Liver (tissue), 3 donors: ENCODE results near the gene NT5C2.

Source experiments
- GABPA ChIP-seq, 2 donors: IDR thresholded peaks in 1 of 2; conservative IDR thresholded peaks in 1 of 2; 2 replicates each; pipeline ENCODE4 v1.6.1; 2016; ENCODE audit warnings: antibody characterized with exemption in 2 of 2, mild to moderate bottlenecking in 1 of 2, moderate library complexity in 1 of 2
- HNF4G ChIP-seq: IDR thresholded peaks from 2 replicates; pipeline ENCODE4 v1.6.1; 2016; ENCODE audit warnings: antibody characterized with exemption
- JUND ChIP-seq, 2 donors: IDR thresholded peaks; 2 replicates each; pipeline ENCODE4 v1.6.1; 2016; ENCODE audit warnings: antibody characterized with exemption in 2 of 2
- MAX ChIP-seq: IDR thresholded peaks from 2 replicates; pipeline ENCODE4 v1.6.1; 2016; ENCODE audit warnings: antibody characterized with exemption
- SP1 ChIP-seq: IDR thresholded peaks from 2 replicates; pipeline ENCODE4 v1.6.1; 2018; ENCODE audit warnings: antibody characterized with exemption, mild to moderate bottlenecking
- YY1 ChIP-seq: IDR thresholded peaks from 2 replicates; pipeline ENCODE4 v1.6.1; 2016; ENCODE audit warnings: antibody characterized with exemption, mild to moderate bottlenecking
- TF ChIP-seq, protein P1 (sequence below): IDR thresholded peaks from 2 replicates; pipeline ENCODE4 v1.6.1; 2016; ENCODE audit warnings: antibody characterized with exemption, mild to moderate bottlenecking
- TF ChIP-seq, protein P2 (sequence below): fragments of 150-350 bp; IDR thresholded peaks from 2 replicates; pipeline ENCODE4 v1.5.1; 2017; ENCODE audit warnings: improper control_type of control experiment, low read depth, low read length; ENCODE audit not compliant: missing input control
- donor health status: healthy.
- donor health status: healthy.

GRCh38 chr10:103193107-103193819 is at the start of gene NT5C2:
- TF ChIP-seq MAX (no peak), JUND (IDR thresholded peaks at IDR 0.05) (no peak), HNF4G (no peak), YY1 (no peak), GABPA (IDR thresholded peaks at IDR 0.05 in 1 of 2, conservative IDR thresholded peaks at IDR 0.05 in 1 of 2) (no peak), SP1 (no peak)
- TF ChIP-seq, protein P1, sequence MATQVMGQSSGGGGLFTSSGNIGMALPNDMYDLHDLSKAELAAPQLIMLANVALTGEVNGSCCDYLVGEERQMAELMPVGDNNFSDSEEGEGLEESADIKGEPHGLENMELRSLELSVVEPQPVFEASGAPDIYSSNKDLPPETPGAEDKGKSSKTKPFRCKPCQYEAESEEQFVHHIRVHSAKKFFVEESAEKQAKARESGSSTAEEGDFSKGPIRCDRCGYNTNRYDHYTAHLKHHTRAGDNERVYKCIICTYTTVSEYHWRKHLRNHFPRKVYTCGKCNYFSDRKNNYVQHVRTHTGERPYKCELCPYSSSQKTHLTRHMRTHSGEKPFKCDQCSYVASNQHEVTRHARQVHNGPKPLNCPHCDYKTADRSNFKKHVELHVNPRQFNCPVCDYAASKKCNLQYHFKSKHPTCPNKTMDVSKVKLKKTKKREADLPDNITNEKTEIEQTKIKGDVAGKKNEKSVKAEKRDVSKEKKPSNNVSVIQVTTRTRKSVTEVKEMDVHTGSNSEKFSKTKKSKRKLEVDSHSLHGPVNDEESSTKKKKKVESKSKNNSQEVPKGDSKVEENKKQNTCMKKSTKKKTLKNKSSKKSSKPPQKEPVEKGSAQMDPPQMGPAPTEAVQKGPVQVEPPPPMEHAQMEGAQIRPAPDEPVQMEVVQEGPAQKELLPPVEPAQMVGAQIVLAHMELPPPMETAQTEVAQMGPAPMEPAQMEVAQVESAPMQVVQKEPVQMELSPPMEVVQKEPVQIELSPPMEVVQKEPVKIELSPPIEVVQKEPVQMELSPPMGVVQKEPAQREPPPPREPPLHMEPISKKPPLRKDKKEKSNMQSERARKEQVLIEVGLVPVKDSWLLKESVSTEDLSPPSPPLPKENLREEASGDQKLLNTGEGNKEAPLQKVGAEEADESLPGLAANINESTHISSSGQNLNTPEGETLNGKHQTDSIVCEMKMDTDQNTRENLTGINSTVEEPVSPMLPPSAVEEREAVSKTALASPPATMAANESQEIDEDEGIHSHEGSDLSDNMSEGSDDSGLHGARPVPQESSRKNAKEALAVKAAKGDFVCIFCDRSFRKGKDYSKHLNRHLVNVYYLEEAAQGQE, result no peak
- TF ChIP-seq, protein P2, sequence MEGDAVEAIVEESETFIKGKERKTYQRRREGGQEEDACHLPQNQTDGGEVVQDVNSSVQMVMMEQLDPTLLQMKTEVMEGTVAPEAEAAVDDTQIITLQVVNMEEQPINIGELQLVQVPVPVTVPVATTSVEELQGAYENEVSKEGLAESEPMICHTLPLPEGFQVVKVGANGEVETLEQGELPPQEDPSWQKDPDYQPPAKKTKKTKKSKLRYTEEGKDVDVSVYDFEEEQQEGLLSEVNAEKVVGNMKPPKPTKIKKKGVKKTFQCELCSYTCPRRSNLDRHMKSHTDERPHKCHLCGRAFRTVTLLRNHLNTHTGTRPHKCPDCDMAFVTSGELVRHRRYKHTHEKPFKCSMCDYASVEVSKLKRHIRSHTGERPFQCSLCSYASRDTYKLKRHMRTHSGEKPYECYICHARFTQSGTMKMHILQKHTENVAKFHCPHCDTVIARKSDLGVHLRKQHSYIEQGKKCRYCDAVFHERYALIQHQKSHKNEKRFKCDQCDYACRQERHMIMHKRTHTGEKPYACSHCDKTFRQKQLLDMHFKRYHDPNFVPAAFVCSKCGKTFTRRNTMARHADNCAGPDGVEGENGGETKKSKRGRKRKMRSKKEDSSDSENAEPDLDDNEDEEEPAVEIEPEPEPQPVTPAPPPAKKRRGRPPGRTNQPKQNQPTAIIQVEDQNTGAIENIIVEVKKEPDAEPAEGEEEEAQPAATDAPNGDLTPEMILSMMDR, result no peak
